NOMO-1 (cell line): ENCODE results near the gene CMIP.
"Not testable (repeated sequence)": the region's sequence is repeated elsewhere in the genome, so short reads cannot be mapped to it uniquely, and the experiment has no call there.

Experiments used
- DNase-seq, 2 experiments: peaks; one replicate each; lab custom pipeline; 2025; ENCODE audit not compliant: unreplicated experiment in 2 of 2; lab: John Stamatoyannopoulos, UW

CMIP gene

GRCh38 chr16:81720973-81721906 is 276.6 kb downstream of the CMIP start:
- peak in 1 of 2 experiments; percentile 12 for DNase-seq

- DNase-seq = peak; percentile 40 to 73
Measured at GRCh38 chr16:81723098-81723723, 278.6 kb downstream of the CMIP start.

GRCh38 chr16:81728435-81728834 is 283.8 kb downstream of the CMIP start:
- no peak for DNase-seq

GRCh38 chr16:81729451-81729850 is 284.8 kb downstream of the CMIP start:
- no peak for DNase-seq

- no peak for DNase-seq
Measured at GRCh38 chr16:81730090-81731051, 285.8 kb downstream of the CMIP start.

- DNase-seq = no peak
Measured at GRCh38 chr16:81731649-81732048, 287.0 kb downstream of the CMIP start.

GRCh38 chr16:81732699-81733098 is 288.1 kb downstream of the CMIP start:
- DNase-seq = no peak

- no peak for DNase-seq
Measured at GRCh38 chr16:81733295-81733694, 288.7 kb downstream of the CMIP start.

GRCh38 chr16:81734632-81735434 is 290.2 kb downstream of the CMIP start:
- DNase-seq = no peak

GRCh38 chr16:81737885-81738536 is 293.4 kb downstream of the CMIP start:
- DNase-seq = peak; percentile 56 to 76

GRCh38 chr16:81738783-81739496 is 294.3 kb downstream of the CMIP start:
- DNase-seq = peak; percentile 88 to 94

- no peak for DNase-seq
Measured at GRCh38 chr16:81739503-81739902, 294.9 kb downstream of the CMIP start.

- peak in 1 of 2 experiments; percentile 48 for DNase-seq
Measured at GRCh38 chr16:81740169-81740568, 295.6 kb downstream of the CMIP start.

GRCh38 chr16:81741430-81741770 is 296.8 kb downstream of the CMIP start:
- DNase-seq = not testable (repeated sequence)

GRCh38 chr16:81744385-81744784 is 299.8 kb downstream of the CMIP start:
- DNase-seq = no peak

- DNase-seq = no peak
Measured at GRCh38 chr16:81744911-81745310, 300.3 kb downstream of the CMIP start.

GRCh38 chr16:81745704-81746558 is 301.3 kb downstream of the CMIP start:
- DNase-seq = peak; percentile 21 to 54

- DNase-seq = no peak
Measured at GRCh38 chr16:81746566-81746965, 302.0 kb downstream of the CMIP start.
